BJ (cell line): Measurements from ENCODE around the gene HCFC1. TPM values are rescaled to one million over a fixed set of nuclear protein-coding genes. Genes with fewer than 3 reads are reported as not detected.

Experiments used
- CTCF ChIA-PET: fragments of 350-600 bp; formaldehyde crosslinking; extraction: SDS; loops from one replicate; lab custom pipeline; 2021; ENCODE audit warnings: antibody characterized with exemption, inconsistent platforms; lab: Yijun Ruan, JAX
- POLR2A ChIA-PET: fragments of 300-600 bp; sonication (Branson Sonifier 250); formaldehyde crosslinking; extraction: SDS; loops from one replicate; lab custom pipeline; 2021; ENCODE audit warnings: antibody characterized with exemption; lab: Charles Lee
- DNase-seq: peaks from one replicate; pipeline ENCODE4 v3.0.0-alpha.2; 2011; ENCODE audit warnings: low read depth
- H3K27me3 ChIP-seq: 2 replicates; pipeline ENCODE4 v1.6.0; 2011; ENCODE audit warnings: low read length; ENCODE audit not compliant: control insufficient read depth, insufficient read depth
- H3K36me3 ChIP-seq: 2 replicates; pipeline ENCODE4 v1.5.1; 2011; ENCODE audit warnings: low read length; ENCODE audit not compliant: control insufficient read depth, insufficient read depth
- H3K4me3 ChIP-seq: 2 replicates; pipeline ENCODE4 v1.5.1; 2011; ENCODE audit warnings: low read depth, mild to moderate bottlenecking, control low read depth, low read length
- CTCF ChIP-seq: IDR thresholded peaks from 2 replicates; pipeline ENCODE4 v1.5.1; 2011; ENCODE audit warnings: low read depth, mild to moderate bottlenecking, control low read depth, inconsistent platforms, low read length, moderate library complexity; ENCODE audit not compliant: insufficient read depth
- polyA plus RNA-seq: library from polyadenylated mRNA; depleted of rRNA; stranded (reverse); fragments of >200 nt; gene quantifications from 2 replicates; pipeline ENCODE4 v1.2.3, GENCODE V29; 2011

Gene HCFC1
- polyA plus RNA-seq, 1 experiment: 3.3 TPM

- POLR2A ChIA-PET: no interaction called here
- CTCF ChIA-PET: interaction anchor here (1.9 to 3.2 kb wide), 2 partner anchors 23 to 160 kb away, joined by 6 to 23 read pairs; partner anchors contain the start of gene PLXNB3
- peak; percentile 30 for TF ChIP-seq CTCF
- Histone ChIP-seq H3K27me3 (no peaks in the 10 kb centered on the region), H3K4me3 (no peak overlapping the region), H3K36me3 (no peaks in the 10 kb centered on the region)
- no peak for DNase-seq
Observed at GRCh38 chrX:153924149-153924861, 47.3 kb downstream of the HCFC1 start.

- no peaks in the 10 kb centered on the region for H3K36me3 ChIP-seq
- H3K4me3 ChIP-seq: no peak overlapping the region
- ChIA-PET CTCF (interaction anchor here (1.0 to 3.2 kb wide), 9 partner anchors 12 to 159 kb away, joined by 3 to 26 read pairs (median 6); partner anchors contain the start of gene PLXNB3), POLR2A (no interaction called here)
- H3K27me3 ChIP-seq: no peaks in the 10 kb centered on the region
- DNase-seq: no peak
- peak; percentile 73 for TF ChIP-seq CTCF
Observed at GRCh38 chrX:153922932-153923857, 48.4 kb downstream of the HCFC1 start.

GRCh38 chrX:153921511-153922446 lies 49.8 kb downstream of the HCFC1 start:
- ChIA-PET POLR2A (no interaction called here), CTCF (interaction anchor here (0.6 to 2.4 kb wide), 7 partner anchors 11 to 157 kb away, joined by 3 to 26 read pairs (median 5); partner anchors contain the start of gene PLXNB3)
- no peaks in the 10 kb centered on the region for H3K36me3 ChIP-seq
- DNase-seq: no peak
- TF ChIP-seq CTCF: no peak
- no peak overlapping the region for H3K4me3 ChIP-seq
- H3K27me3 ChIP-seq: no peaks in the 10 kb centered on the region

- no peaks in the 10 kb centered on the region for H3K27me3 ChIP-seq
- CTCF ChIA-PET: interaction anchor here (0.6 to 2.4 kb wide), 3 partner anchors 10 to 157 kb away, joined by 3 to 26 read pairs (median 4); partner anchors contain the start of gene PLXNB3
- DNase-seq: no peak
- no peaks in the 10 kb centered on the region for H3K36me3 ChIP-seq
- POLR2A ChIA-PET: no interaction called here
- TF ChIP-seq CTCF: no peak
- H3K4me3 ChIP-seq: no peak overlapping the region
Observed at GRCh38 chrX:153921070-153921469, 50.5 kb downstream of the HCFC1 start.
